Measurements from ENCODE around the gene ZNF148. TPM values are rescaled to one million over a fixed set of nuclear protein-coding genes. Genes with fewer than 3 reads are reported as not detected.

The ZNF148 gene
- polyA plus RNA-seq, 3 donors, result 6.5 to 48.4 (median 34.1) TPM

DNA sequence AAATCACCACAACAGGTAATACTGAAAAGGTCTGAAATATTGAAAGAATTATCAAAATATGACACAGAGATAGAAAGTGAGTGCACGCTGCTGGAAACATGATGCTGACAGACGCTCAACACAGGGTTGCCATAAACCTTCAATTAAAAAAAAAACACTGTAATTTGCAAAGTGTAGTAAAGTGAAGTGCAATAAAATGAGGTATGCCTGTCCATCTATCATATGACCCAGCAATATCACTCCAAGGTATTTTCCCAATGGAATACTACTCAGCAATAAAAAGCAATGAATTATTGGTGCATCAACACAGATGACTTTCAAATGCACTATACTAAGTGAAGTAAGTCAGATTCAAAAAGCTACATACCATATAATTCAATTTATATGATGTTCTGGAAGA lies 115.0 kb downstream of the ZNF148 start:
- Histone ChIP-seq H3K79me2 (ENCODE audit: insufficient read depth, low read length) (no peaks in the 10 kb centered on the region), H3K27ac (ENCODE audit: low read depth in 1 of 2, low read length in 2 of 2) (no peak overlapping the region), H2AFZ (ENCODE audit: insufficient read depth, low read depth, low read length, poor library complexity, severe bottlenecking) (no peak overlapping the region), H3K4me2 (replicated peaks; ENCODE audit: extremely low read depth, low read length, poor library complexity, severe bottlenecking) (no peak overlapping the region), H3K27me3 (ENCODE audit: control insufficient read depth in 2 of 2, insufficient read depth in 2 of 2, low read length in 2 of 2) (peaks cover 2 to 14% of the 10 kb centered on the region in 2 donors), H3K9ac (ENCODE audit: insufficient read depth, low read length, poor library complexity, severe bottlenecking) (no peak overlapping the region), H3K9me3 (replicated peaks in 1 of 2; ENCODE audit: control insufficient read depth in 1 of 2, insufficient read depth in 1 of 2, low read length in 2 of 2) (peaks cover 0 to 6% of the 10 kb centered on the region in 2 donors), H3K4me1 (ENCODE audit: control insufficient read depth in 1 of 2, insufficient read depth in 2 of 2, low read length in 2 of 2) (peaks cover 14 to 15% of the 10 kb centered on the region in 2 donors), H3K4me3 (replicated peaks in 1 of 3; ENCODE audit: low read depth in 2 of 3, low read length in 3 of 3) (no peak overlapping the region), H4K20me1 (ENCODE audit: insufficient read depth, low read length) (peaks cover 92% of the 10 kb centered on the region), H3K36me3 (replicated peaks in 1 of 2; ENCODE audit: control insufficient read depth in 1 of 2, insufficient read depth in 2 of 2, low read length in 2 of 2) (peaks cover 3 to 27% of the 10 kb centered on the region in 2 donors)
- Mint-ChIP-seq H3K27me3 (ENCODE audit: low read depth in 3 of 3) (peaks cover 13 to 27% (median 15%) of the 10 kb centered on the region in 3 donors), H3K27ac (no peak overlapping the region), H3K4me1 (peaks cover 20% of the 10 kb centered on the region), H3K9me3 (peaks cover 5 to 11% (median 7%) of the 10 kb centered on the region in 7 donors), H3K36me3 (peaks cover 55 to 56% of the 10 kb centered on the region in 2 donors), H3K4me3 (no peak overlapping the region)
- DNase-seq, result no peak
- TF ChIP-seq, protein P1, sequence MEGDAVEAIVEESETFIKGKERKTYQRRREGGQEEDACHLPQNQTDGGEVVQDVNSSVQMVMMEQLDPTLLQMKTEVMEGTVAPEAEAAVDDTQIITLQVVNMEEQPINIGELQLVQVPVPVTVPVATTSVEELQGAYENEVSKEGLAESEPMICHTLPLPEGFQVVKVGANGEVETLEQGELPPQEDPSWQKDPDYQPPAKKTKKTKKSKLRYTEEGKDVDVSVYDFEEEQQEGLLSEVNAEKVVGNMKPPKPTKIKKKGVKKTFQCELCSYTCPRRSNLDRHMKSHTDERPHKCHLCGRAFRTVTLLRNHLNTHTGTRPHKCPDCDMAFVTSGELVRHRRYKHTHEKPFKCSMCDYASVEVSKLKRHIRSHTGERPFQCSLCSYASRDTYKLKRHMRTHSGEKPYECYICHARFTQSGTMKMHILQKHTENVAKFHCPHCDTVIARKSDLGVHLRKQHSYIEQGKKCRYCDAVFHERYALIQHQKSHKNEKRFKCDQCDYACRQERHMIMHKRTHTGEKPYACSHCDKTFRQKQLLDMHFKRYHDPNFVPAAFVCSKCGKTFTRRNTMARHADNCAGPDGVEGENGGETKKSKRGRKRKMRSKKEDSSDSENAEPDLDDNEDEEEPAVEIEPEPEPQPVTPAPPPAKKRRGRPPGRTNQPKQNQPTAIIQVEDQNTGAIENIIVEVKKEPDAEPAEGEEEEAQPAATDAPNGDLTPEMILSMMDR (IDR thresholded peaks at IDR 0.05), result no peak
- WGBS (ENCODE audit: insufficient coverage), result no CpG with 5 or more reads among the region's 2 CpGs
- intact Hi-C loops (cut with micrococcal nuclease), result no loop called here

DNA sequence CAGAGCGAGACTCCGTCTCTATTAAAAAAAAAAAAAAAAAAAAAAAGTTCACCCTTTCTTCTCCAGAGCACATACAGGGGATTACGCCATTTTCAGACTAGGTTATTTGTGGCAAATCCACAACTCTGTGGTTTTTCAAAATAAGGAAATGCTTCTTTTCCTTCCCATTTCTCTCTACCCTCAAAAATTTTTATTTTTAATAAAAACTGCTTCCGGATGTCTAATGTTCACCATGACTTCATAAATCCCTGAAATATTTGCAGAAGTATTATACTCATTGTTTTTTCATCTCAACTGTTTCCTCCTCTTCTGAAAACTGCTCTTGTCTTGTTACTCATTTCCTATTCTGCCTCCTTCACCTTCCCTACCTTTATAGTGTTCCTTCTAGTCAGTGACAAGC lies 117.6 kb downstream of the ZNF148 start:
- intact Hi-C loops (cut with micrococcal nuclease), result no loop called here
- Histone ChIP-seq H3K27ac (ENCODE audit: low read depth in 1 of 2, low read length in 2 of 2) (no peak overlapping the region), H3K79me2 (ENCODE audit: insufficient read depth, low read length) (no peaks in the 10 kb centered on the region), H3K4me1 (ENCODE audit: control insufficient read depth in 1 of 2, insufficient read depth in 2 of 2, low read length in 2 of 2) (peaks cover 14 to 15% of the 10 kb centered on the region in 2 donors), H3K36me3 (replicated peaks in 1 of 2; ENCODE audit: control insufficient read depth in 1 of 2, insufficient read depth in 2 of 2, low read length in 2 of 2) (peaks cover 0 to 17% of the 10 kb centered on the region in 2 donors), H2AFZ (ENCODE audit: insufficient read depth, low read depth, low read length, poor library complexity, severe bottlenecking) (no peak overlapping the region), H4K20me1 (ENCODE audit: insufficient read depth, low read length) (peaks cover 84% of the 10 kb centered on the region), H3K9ac (ENCODE audit: insufficient read depth, low read length, poor library complexity, severe bottlenecking) (no peak overlapping the region), H3K4me2 (replicated peaks; ENCODE audit: extremely low read depth, low read length, poor library complexity, severe bottlenecking) (peak overlapping the region; percentile 25), H3K9me3 (replicated peaks in 1 of 2; ENCODE audit: control insufficient read depth in 1 of 2, insufficient read depth in 1 of 2, low read length in 2 of 2) (peaks cover 0 to 6% of the 10 kb centered on the region in 2 donors), H3K27me3 (ENCODE audit: control insufficient read depth in 2 of 2, insufficient read depth in 2 of 2, low read length in 2 of 2) (peaks cover 2 to 14% of the 10 kb centered on the region in 2 donors), H3K4me3 (replicated peaks in 1 of 3; ENCODE audit: low read depth in 2 of 3, low read length in 3 of 3) (no peak overlapping the region)
- Mint-ChIP-seq H3K9me3 (peaks cover 5 to 11% (median 7%) of the 10 kb centered on the region in 7 donors), H3K4me3 (peak overlapping the region in 1 of 2 donors; percentile 60), H3K27me3 (ENCODE audit: low read depth in 3 of 3) (peaks cover 17 to 35% (median 22%) of the 10 kb centered on the region in 3 donors), H3K4me1 (peaks cover 20% of the 10 kb centered on the region), H3K27ac (peak overlapping the region in 1 of 7 donors; percentile 30), H3K36me3 (peaks cover 54 to 63% of the 10 kb centered on the region in 2 donors)
- peak; percentile 12 to 62 (median 50) for DNase-seq
- TF ChIP-seq, protein P1 (IDR thresholded peaks at IDR 0.05), result no peak
- no CpG with 5 or more reads among the region's 4 CpGs for WGBS (ENCODE audit: insufficient coverage)
